CD4-positive, alpha-beta T cell treated with Interleukin-10 for 1 hour (primary cell): ENCODE results near the gene TNPO1.
"Not testable (repeated sequence)": the region's sequence is repeated elsewhere in the genome, so short reads cannot be mapped to it uniquely, and the experiment has no call there.

Source experiments
- DNase-seq: peaks from one replicate; pipeline ENCODE4 v3.0.0-alpha.2; 2020

The TNPO1 gene

GRCh38 chr5:72816284-72817075 is at the start of gene TNPO1:
TSS of gene TNPO1 (plus strand) at chr5:72816661. CDS start at chr5:72816738, 77 bp downstream.
- DNase-seq: peak; percentile 88

- no peak for DNase-seq
These were observed 49.0 kb upstream of the TNPO1 start for GRCh38 chr5:72767289-72768010.

GRCh38 chr5:72770266-72770665 is 46.2 kb upstream of the TNPO1 start:
- no peak for DNase-seq

- no peak for DNase-seq
These were observed 39.8 kb upstream of the TNPO1 start for GRCh38 chr5:72776684-72777083.

- DNase-seq: no peak
These were observed 36.9 kb upstream of the TNPO1 start for GRCh38 chr5:72779520-72779919.

- DNase-seq: no peak
These were observed 33.1 kb upstream of the TNPO1 start for GRCh38 chr5:72783354-72783753.

- no peak for DNase-seq
These were observed 32.3 kb upstream of the TNPO1 start for GRCh38 chr5:72784129-72784528.

- no peak for DNase-seq
These were observed 30.7 kb upstream of the TNPO1 start for GRCh38 chr5:72785801-72786200.

- DNase-seq: no peak
These were observed 29.8 kb upstream of the TNPO1 start for GRCh38 chr5:72786676-72787075.

GRCh38 chr5:72788866-72789505 is 27.5 kb upstream of the TNPO1 start:
- DNase-seq: no peak

GRCh38 chr5:72790186-72790585 is 26.3 kb upstream of the TNPO1 start:
- DNase-seq: no peak

GRCh38 chr5:72792662-72793061 is 23.8 kb upstream of the TNPO1 start:
- DNase-seq: not testable (repeated sequence)

- no peak for DNase-seq
These were observed 20.5 kb upstream of the TNPO1 start for GRCh38 chr5:72796001-72796400.

- no peak for DNase-seq
These were observed 16.7 kb upstream of the TNPO1 start for GRCh38 chr5:72799721-72800120.

GRCh38 chr5:72808637-72809036 is 7.8 kb upstream of the TNPO1 start:
- DNase-seq: not testable (repeated sequence)

GRCh38 chr5:72811849-72812248 is 4.6 kb upstream of the TNPO1 start:
- no peak for DNase-seq

GRCh38 chr5:72812488-72812887 is 4.0 kb upstream of the TNPO1 start:
- DNase-seq: peak; percentile 5

- no peak for DNase-seq
These were observed 2.4 kb upstream of the TNPO1 start for GRCh38 chr5:72814104-72814503.

GRCh38 chr5:72814864-72815263 is 1.6 kb upstream of the TNPO1 start:
- DNase-seq: no peak

- peak; percentile 49 for DNase-seq
These were observed 729 bp upstream of the TNPO1 start for GRCh38 chr5:72815580-72816283.

GRCh38 chr5:72817076-72817481 is 618 bp downstream of the TNPO1 start:
- DNase-seq: peak; percentile 33

- no peak for DNase-seq
These were observed 1.3 kb downstream of the TNPO1 start for GRCh38 chr5:72817671-72818266.
